ENCODE results near the gene SEMA5A. TPM values are rescaled to one million over a fixed set of nuclear protein-coding genes. Genes with fewer than 3 reads are reported as not detected.

Gene SEMA5A
- total RNA-seq, 1 donor from 2014 or later: 43.2 TPM

GRCh38 chr5:8993031-8993430, 552.8 kb downstream of the SEMA5A start:
- H3K9me3 ChIP-seq (replicated peaks): peaks cover 30% of the 10 kb centered on the region
- H3K27me3 ChIP-seq (ENCODE audit: low read depth): no peaks in the 10 kb centered on the region
- DNase-seq: no peak
- H3K4me1 ChIP-seq: no peaks in the 10 kb centered on the region
- intact Hi-C loops (cut with micrococcal nuclease): no loop called here
- TF ChIP-seq, protein P1, sequence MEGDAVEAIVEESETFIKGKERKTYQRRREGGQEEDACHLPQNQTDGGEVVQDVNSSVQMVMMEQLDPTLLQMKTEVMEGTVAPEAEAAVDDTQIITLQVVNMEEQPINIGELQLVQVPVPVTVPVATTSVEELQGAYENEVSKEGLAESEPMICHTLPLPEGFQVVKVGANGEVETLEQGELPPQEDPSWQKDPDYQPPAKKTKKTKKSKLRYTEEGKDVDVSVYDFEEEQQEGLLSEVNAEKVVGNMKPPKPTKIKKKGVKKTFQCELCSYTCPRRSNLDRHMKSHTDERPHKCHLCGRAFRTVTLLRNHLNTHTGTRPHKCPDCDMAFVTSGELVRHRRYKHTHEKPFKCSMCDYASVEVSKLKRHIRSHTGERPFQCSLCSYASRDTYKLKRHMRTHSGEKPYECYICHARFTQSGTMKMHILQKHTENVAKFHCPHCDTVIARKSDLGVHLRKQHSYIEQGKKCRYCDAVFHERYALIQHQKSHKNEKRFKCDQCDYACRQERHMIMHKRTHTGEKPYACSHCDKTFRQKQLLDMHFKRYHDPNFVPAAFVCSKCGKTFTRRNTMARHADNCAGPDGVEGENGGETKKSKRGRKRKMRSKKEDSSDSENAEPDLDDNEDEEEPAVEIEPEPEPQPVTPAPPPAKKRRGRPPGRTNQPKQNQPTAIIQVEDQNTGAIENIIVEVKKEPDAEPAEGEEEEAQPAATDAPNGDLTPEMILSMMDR (IDR thresholded peaks at IDR 0.05; ENCODE audit: borderline replicate concordance): no peak
- no peaks in the 10 kb centered on the region for H3K36me3 ChIP-seq
- H3K4me3 ChIP-seq: no peak overlapping the region
- H3K27ac ChIP-seq (replicated peaks): no peak overlapping the region

Small RNAs within 50 kb of the gene (microRNA-seq; reads per million reads assigned to microRNA genes)
- gene MIR4636: 17.5 reads per million, percentile 36 among the genes with 10 or more reads in this experiment

Other genes starting within 250 kb of the SEMA5A start
- gene TAS2R1, start 84.3 kb upstream of the SEMA5A start, total RNA-seq: not detected